HepG2 (cell line): Measurements from ENCODE around the gene TRIM8. TPM values are rescaled to one million over a fixed set of nuclear protein-coding genes. Genes with fewer than 3 reads are reported as not detected.
A peak's percentile ranks its signal among the peaks of the same experiment; 100 is the strongest.

Experiments used
- ATAC-seq: fragments of 200-7000 bp; cut with Tn5 transposase; 3 replicates; pipeline ENCODE4 v1.9.1; 2020; ENCODE audit warnings: mild to moderate bottlenecking, moderate library complexity
- BruUV-seq: library from RNA; stranded (reverse); fragments of 400-500 nt; replicated peaks from 2 replicates; lab custom pipeline; 2021; lab: Mats Ljungman, UMichigan
- CTCF ChIA-PET: fragments of 300-600 bp; formaldehyde crosslinking; extraction: SDS; loops from one replicate; lab custom pipeline; 2021; ENCODE audit warnings: low total read pairs, inconsistent platforms, low intra/inter-chr PET ratio; lab: Yijun Ruan, JAX
- POLR2A ChIA-PET: fragments of 350-600 bp; sonication (Branson Sonifier 250); formaldehyde crosslinking; loops from one replicate; lab custom pipeline; 2020; ENCODE audit warnings: antibody characterized with exemption, inconsistent platforms; lab: Yijun Ruan, JAX
- DNase-seq: peaks from one replicate; pipeline ENCODE4 v3.0.0-alpha.2; 2015; ENCODE audit warnings: low spot score
- FAIRE-seq: peaks from 3 replicates; lab custom pipeline; 2011; peaks lifted over from hg19 to GRCh38; lab: Jason Lieb, UNC
- H2AFZ ChIP-seq: one replicate; pipeline ENCODE4 v1.6.1; 2011; ENCODE audit warnings: low read length, inconsistent platforms
- H3K27ac ChIP-seq: fragments of 300-600 bp; 3 replicates; pipeline ENCODE4 v1.8.0; 2011; ENCODE audit warnings: mixed run types, mild to moderate bottlenecking, mixed read lengths, low read length, inconsistent platforms; ENCODE audit not compliant: insufficient read depth; ENCODE audit errors: extremely low read length
- H3K27me3 ChIP-seq, 2 experiments: fragments of 200-600 bp in 1 of 2; 2 replicates in 1 of 2; 3 replicates in 1 of 2; pipeline versions ENCODE4 v1.6.0 to v1.8.0; 2011; ENCODE audit warnings: low read length in 2 of 2, mild to moderate bottlenecking in 2 of 2, moderate library complexity in 2 of 2, inconsistent platforms in 1 of 2; ENCODE audit not compliant: insufficient read depth in 2 of 2, control insufficient read depth in 1 of 2
- H3K36me3 ChIP-seq, 2 experiments: fragments of 200-600 bp in 1 of 2; replicated peaks in 1 of 2; 2 replicates in 1 of 2; 3 replicates in 1 of 2; pipeline versions ENCODE4 v1.5.1 to v1.8.0; 2011; ENCODE audit warnings: low read length in 2 of 2, inconsistent platforms in 1 of 2; ENCODE audit not compliant: insufficient read depth in 2 of 2, control insufficient read depth in 1 of 2
- H3K4me1 ChIP-seq: 2 replicates; pipeline ENCODE4 v1.5.1; 2012; ENCODE audit warnings: low read length, inconsistent platforms; ENCODE audit not compliant: insufficient read depth
- H3K4me2 ChIP-seq: 2 replicates; pipeline ENCODE4 v1.6.0; 2011; ENCODE audit warnings: low read depth, low read length, inconsistent platforms
- H3K4me3 ChIP-seq, 3 experiments: fragments of 200-600 bp in 1 of 3; sonication (generic), shearing (Covaris generic) in 1 of 3; replicated peaks in 1 of 3; 2 replicates each; pipeline ENCODE4 v1.5.1; 2011 to 2016; ENCODE audit warnings: low read length in 3 of 3, inconsistent platforms in 2 of 3, low read depth in 2 of 3, mild to moderate bottlenecking in 2 of 3, control low read depth in 1 of 3, mixed read lengths in 1 of 3; ENCODE audit not compliant: insufficient read depth in 1 of 3
- H3K79me2 ChIP-seq: one replicate; pipeline ENCODE4 v1.6.1; 2011; ENCODE audit warnings: low read length, inconsistent platforms; ENCODE audit not compliant: insufficient read depth
- H3K9ac ChIP-seq: 2 replicates; pipeline ENCODE4 v1.6.0; 2011; ENCODE audit warnings: mild to moderate bottlenecking, low read depth, low read length, inconsistent platforms; ENCODE audit not compliant: insufficient read depth
- H3K9me3 ChIP-seq: 2 replicates; pipeline ENCODE4 v1.5.1; 2012; ENCODE audit warnings: mild to moderate bottlenecking, low read length
- H4K20me1 ChIP-seq: 2 replicates; pipeline ENCODE4 v1.6.0; 2011; ENCODE audit warnings: inconsistent platforms, mild to moderate bottlenecking, low read length, moderate library complexity; ENCODE audit not compliant: insufficient read depth
- AGO2 ChIP-seq: fragments of 200-400 bp; formaldehyde crosslinking; optimal IDR thresholded peaks from 2 replicates; pipeline ENCODE3; 2017; ENCODE audit warnings: mild to moderate bottlenecking, low read depth, low read length, moderate library complexity
- BHLHE40 ChIP-seq: IDR thresholded peaks from 2 replicates; pipeline ENCODE4 v1.6.1; 2011; ENCODE audit warnings: low read length, improper control_type of control experiment
- CBX5 ChIP-seq: sonication (generic); formaldehyde crosslinking; IDR thresholded peaks from 2 replicates; pipeline ENCODE4 v1.4.0; 2020; ENCODE audit warnings: missing genetic modification reagents, borderline replicate concordance
- CCDC6 ChIP-seq: sonication (generic); formaldehyde crosslinking; IDR thresholded peaks from 2 replicates; pipeline ENCODE4 v1.8.1; 2022; ENCODE audit warnings: mild to moderate bottlenecking, missing genetic modification reagents, moderate library complexity
- DR1 ChIP-seq: sonication (generic); formaldehyde crosslinking; IDR thresholded peaks from 2 replicates; pipeline ENCODE4 v1.8.0; 2021; ENCODE audit warnings: mild to moderate bottlenecking, missing genetic modification reagents, inconsistent platforms
- GATAD2A ChIP-seq: IDR thresholded peaks from 2 replicates; pipeline ENCODE4 v1.6.1; 2016
- HES4 ChIP-seq: sonication (generic); formaldehyde crosslinking; IDR thresholded peaks from 2 replicates; pipeline ENCODE4 v1.9.0; 2021; ENCODE audit warnings: mild to moderate bottlenecking, missing genetic modification reagents, borderline replicate concordance
- KAT8 ChIP-seq: IDR thresholded peaks from 2 replicates; pipeline ENCODE4 v1.6.1; 2016; ENCODE audit warnings: missing genetic modification reagents, missing compliant biosample characterization
- SMC3 ChIP-seq: IDR thresholded peaks from 2 replicates; pipeline ENCODE4 v1.6.1; 2011; ENCODE audit warnings: low read length, improper control_type of control experiment
- THAP11 ChIP-seq: IDR thresholded peaks from 2 replicates; pipeline ENCODE4 v1.6.1; 2016; ENCODE audit warnings: missing biosample characterization, missing genetic modification reagents
- ZNF605 ChIP-seq: sonication (generic); formaldehyde crosslinking; IDR thresholded peaks from 2 replicates; pipeline ENCODE4 v1.8.0; 2022; ENCODE audit warnings: mild to moderate bottlenecking, missing genetic modification reagents
- ZNF776 ChIP-seq: sonication (generic); formaldehyde crosslinking; IDR thresholded peaks from 2 replicates; pipeline ENCODE4 v1.4.0; 2020; ENCODE audit warnings: mild to moderate bottlenecking, missing genetic modification reagents
- WGBS: methylation state at CpG from one replicate; pipeline ENCODE4 v1.1.6; 2017; ENCODE audit warnings: low lambda C conversion rate; 5-methylcytosine and 5-hydroxymethylcytosine counted together
- in situ Hi-C: cut with HindIII; loops from 2 replicates; pipeline ENCODE4 v1.10.0; 2017; ENCODE audit warnings: low pct_unique_long_range_greater_than_20kb; ENCODE audit not compliant: extremely low pct_ligation_motif_present
- intact Hi-C: fragments of 100-400 bp; cut with micrococcal nuclease; formaldehyde crosslinking; loops from one replicate; pipeline ENCODE4 v1.10.0; 2022; ENCODE audit not compliant: unreplicated experiment
- polyA plus RNA-seq, 8 experiments: library from polyadenylated mRNA; depleted of rRNA in 3 of 8; stranded (reverse) in 7 of 8; unstranded in 1 of 8; fragments of >200 nt; fragmentation: Illumina TruSeq in 4 of 8; extraction: Trizol in 4 of 8; gene quantifications; 2 replicates each; pipeline versions ENCODE4 v1.2.1 to v1.2.3, GENCODE V29; 2011 to 2016; ENCODE audit warnings: low read depth in 4 of 8, missing spikeins in 1 of 8, mixed read lengths in 1 of 8; ENCODE audit not compliant: insufficient read depth in 1 of 8
- total RNA-seq, 5 experiments: library from RNA; depleted of rRNA; stranded (reverse); fragments of >200 nt; fragmentation: Illumina TruSeq; extraction: Trizol; gene quantifications; 2 replicates each; pipeline ENCODE4 v1.2.3, GENCODE V29; 2016; ENCODE audit warnings: low read depth in 1 of 5
- TF ChIP-seq, protein P1 (sequence below): sonication (generic); formaldehyde crosslinking; IDR thresholded peaks from 2 replicates; pipeline ENCODE4 v1.4.0; 2020; ENCODE audit warnings: mild to moderate bottlenecking, missing genetic modification reagents
- TF ChIP-seq, protein P2 (sequence below): sonication (generic); formaldehyde crosslinking; IDR thresholded peaks from 2 replicates; pipeline ENCODE4 v1.5.1; 2020; ENCODE audit warnings: missing genetic modification reagents, mild to moderate bottlenecking, borderline replicate concordance

TRIM8 gene
- total and polyA plus RNA-seq, 2 of the 13 experiments (the other 11 are each of a cell fraction or from before 2014, with no cell fraction given): 38.9 to 66.5 TPM

DNA sequence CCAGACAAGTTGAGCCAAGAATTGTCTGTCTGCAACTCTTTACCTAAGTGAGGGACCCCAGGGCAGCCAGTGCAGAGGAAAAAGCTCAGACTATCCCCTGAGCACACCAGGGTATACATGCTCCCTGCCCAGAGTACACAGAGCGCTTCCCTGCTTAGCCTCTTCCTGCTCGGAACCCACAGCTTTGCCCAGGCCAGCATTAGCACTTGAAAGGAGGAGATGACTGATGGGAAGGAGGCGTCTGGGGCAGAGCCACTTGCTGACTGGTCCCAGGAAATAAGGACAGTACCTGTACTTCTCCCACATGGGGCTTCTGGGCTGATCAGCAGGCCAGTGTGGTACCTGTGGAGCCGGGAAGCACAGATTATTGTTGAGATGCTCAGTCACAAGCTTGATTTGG lies 48.4 kb upstream of the TRIM8 start:
- WGBS: 73% methylated on average over 3 of the region's 4 CpGs
- Histone ChIP-seq H3K4me1 (peaks cover 85% of the 10 kb centered on the region), H3K79me2 (peaks cover 5% of the 10 kb centered on the region), H3K36me3 (peaks cover 0 to 1% of the 10 kb centered on the region in 2 experiments; a peak in 1 of 5 replicates), H3K27ac (peak overlapping the region; percentile 95), H3K27me3 (no peaks in the 10 kb centered on the region), H3K9me3 (no peaks in the 10 kb centered on the region), H3K4me3 (no peak overlapping the region), H3K4me2 (no peak overlapping the region), H2AFZ (no peak overlapping the region), H3K9ac (no peak overlapping the region), H4K20me1 (no peaks in the 10 kb centered on the region)
- POLR2A ChIA-PET: interaction anchor here (0.7 to 5.6 kb wide), 8 partner anchors 11 to 174 kb away, joined by 3 to 68 read pairs (median 10); partner anchors contain the start of gene TRIM8
- DNase-seq (no peak), ATAC-seq (no peak), FAIRE-seq (no peak)
- CTCF ChIA-PET: interaction anchor here (1.0 to 2.3 kb wide), 2 partner anchors 49 to 92 kb away, joined by 3 to 7 read pairs; partner anchors contain the start of genes SUFU and TRIM8
- BruUV-seq: no TSS peak
- intact Hi-C loops (loop anchor here (2.0 kb wide), 2 partner anchors 47 to 93 kb away; partner anchors contain the start of genes ACTR1A and SUFU), in situ Hi-C loops (no loop called here)
- TF ChIP-seq DR1 (CRISPR knock-in tag) (no peak), ZNF605 (0 out of 2 replicates have a peak, but pooled peaks have one; percentile 39), BHLHE40 (no peak)
- TF ChIP-seq, protein P1, sequence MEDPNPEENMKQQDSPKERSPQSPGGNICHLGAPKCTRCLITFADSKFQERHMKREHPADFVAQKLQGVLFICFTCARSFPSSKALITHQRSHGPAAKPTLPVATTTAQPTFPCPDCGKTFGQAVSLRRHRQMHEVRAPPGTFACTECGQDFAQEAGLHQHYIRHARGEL (CRISPR knock-in tag): no peak

- Histone ChIP-seq H3K4me3 (peak overlapping the region in 1 of 3 experiments; percentile 47; a peak in 2 of 6 replicates), H3K36me3 (peaks cover 0 to 1% of the 10 kb centered on the region in 2 experiments; a peak in 1 of 5 replicates), H3K79me2 (peaks cover 5% of the 10 kb centered on the region), H2AFZ (no peak overlapping the region), H3K9me3 (no peaks in the 10 kb centered on the region), H3K9ac (peak overlapping the region; percentile 72), H4K20me1 (no peaks in the 10 kb centered on the region), H3K27me3 (no peaks in the 10 kb centered on the region), H3K4me2 (peak overlapping the region; percentile 78), H3K27ac (peak overlapping the region; percentile 95), H3K4me1 (peaks cover 88% of the 10 kb centered on the region)
- ATAC-seq: peak; percentile 60
- POLR2A ChIA-PET: interaction anchor here (0.7 to 5.6 kb wide), 13 partner anchors 11 to 176 kb away, joined by 3 to 68 read pairs (median 4); partner anchors contain the start of genes ACTR1A, FBXL15, SUFU and TRIM8
- peak; percentile 70 for DNase-seq
- no TSS peak for BruUV-seq
- intact Hi-C loops (loop anchor here (2.0 kb wide), 2 partner anchors 46 to 94 kb away; partner anchors contain the start of genes ACTR1A and SUFU), in situ Hi-C loops (no loop called here)
- peak; percentile 78 for FAIRE-seq
- CTCF ChIA-PET: interaction anchor here (0.8 to 2.3 kb wide), 3 partner anchors 13 to 93 kb away, joined by 3 to 7 read pairs (median 3); partner anchors contain the start of genes SUFU and TRIM8
- WGBS: no CpG with 5 or more reads among the region's 3 CpGs
- TF ChIP-seq SMC3: peak; percentile 82
- TF ChIP-seq GATAD2A (CRISPR knock-in tag): peak; percentile 62
- no peak for TF ChIP-seq ZNF776
- TF ChIP-seq HES4 (CRISPR knock-in tag): no peak
- 0 out of 2 replicates have a peak, but pooled peaks have one; percentile 23 for TF ChIP-seq KAT8 (CRISPR knock-in tag)
- TF ChIP-seq CBX5 (CRISPR knock-in tag): peak; percentile 64; the same call in 1 of the 2 replicates
- TF ChIP-seq AGO2: no peak
- TF ChIP-seq CCDC6: no peak
- TF ChIP-seq THAP11 (CRISPR knock-in tag): peak; percentile 68
- TF ChIP-seq, protein P2, sequence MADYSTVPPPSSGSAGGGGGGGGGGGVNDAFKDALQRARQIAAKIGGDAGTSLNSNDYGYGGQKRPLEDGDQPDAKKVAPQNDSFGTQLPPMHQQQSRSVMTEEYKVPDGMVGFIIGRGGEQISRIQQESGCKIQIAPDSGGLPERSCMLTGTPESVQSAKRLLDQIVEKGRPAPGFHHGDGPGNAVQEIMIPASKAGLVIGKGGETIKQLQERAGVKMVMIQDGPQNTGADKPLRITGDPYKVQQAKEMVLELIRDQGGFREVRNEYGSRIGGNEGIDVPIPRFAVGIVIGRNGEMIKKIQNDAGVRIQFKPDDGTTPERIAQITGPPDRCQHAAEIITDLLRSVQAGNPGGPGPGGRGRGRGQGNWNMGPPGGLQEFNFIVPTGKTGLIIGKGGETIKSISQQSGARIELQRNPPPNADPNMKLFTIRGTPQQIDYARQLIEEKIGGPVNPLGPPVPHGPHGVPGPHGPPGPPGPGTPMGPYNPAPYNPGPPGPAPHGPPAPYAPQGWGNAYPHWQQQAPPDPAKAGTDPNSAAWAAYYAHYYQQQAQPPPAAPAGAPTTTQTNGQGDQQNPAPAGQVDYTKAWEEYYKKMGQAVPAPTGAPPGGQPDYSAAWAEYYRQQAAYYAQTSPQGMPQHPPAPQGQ (CRISPR knock-in tag): no peak
These were observed 47.7 kb upstream of the TRIM8 start for GRCh38 chr10:102596506-102596971.
